WTC11 (cell line): ENCODE results near the gene HDAC7. TPM values are rescaled to one million over a fixed set of nuclear protein-coding genes. Genes with fewer than 3 reads are reported as not detected.
A peak's percentile ranks its signal among the peaks of the same experiment; 100 is the strongest.

ENCODE experiments used
- ATAC-seq: fragments of 200-7000 bp; cut with Tn5 transposase; 2 replicates; pipeline ENCODE4 v1.10.0; 2021; ENCODE audit warnings: mild to moderate bottlenecking, moderate library complexity
- CTCF ChIA-PET: fragments of 300-600 bp; sonication (Branson Sonifier 250); formaldehyde crosslinking; loops from one replicate; lab custom pipeline; 2021; ENCODE audit warnings: antibody characterized with exemption; lab: Charles Lee
- POLR2A ChIA-PET: fragments of 350-600 bp; sonication (Branson Sonifier 250); formaldehyde crosslinking; loops from one replicate; lab custom pipeline; 2021; ENCODE audit warnings: antibody characterized with exemption; lab: Charles Lee
- DNase-seq: peaks from one replicate; pipeline ENCODE4 v3.0.0; 2021; ENCODE audit warnings: low spot score
- H3K27ac Mint-ChIP-seq: 2 replicates; pipeline ENCODE4 v1.8.0; 2021; ENCODE audit warnings: mixed read lengths
- H3K27me3 Mint-ChIP-seq: 2 replicates; pipeline ENCODE4 v1.8.0; 2021; ENCODE audit warnings: low read depth, mild to moderate bottlenecking, moderate library complexity, mixed read lengths
- H3K36me3 Mint-ChIP-seq: 2 replicates; pipeline ENCODE4 v1.8.0; 2021; ENCODE audit warnings: mixed read lengths
- H3K4me1 Mint-ChIP-seq: 2 replicates; pipeline ENCODE4 v1.8.0; 2022; ENCODE audit warnings: mixed read lengths
- H3K4me3 Mint-ChIP-seq: 2 replicates; pipeline ENCODE4 v1.8.0; 2021; ENCODE audit warnings: mild to moderate bottlenecking, moderate library complexity, mixed read lengths
- H3K9me3 Mint-ChIP-seq: 2 replicates; pipeline ENCODE4 v1.8.0; 2021; ENCODE audit warnings: mixed read lengths
- CREB1 ChIP-seq: sonication (generic); formaldehyde crosslinking; IDR thresholded peaks from 2 replicates; pipeline ENCODE4 v1.8.0; 2023; ENCODE audit warnings: mild to moderate bottlenecking, missing genetic modification reagents
- CTCF ChIP-seq: fragments of 200-600 bp; IDR thresholded peaks from 2 replicates; pipeline ENCODE4 v1.8.0; 2022; ENCODE audit warnings: antibody characterized with exemption
- ERG ChIP-seq: fragments of 250-450 bp; sonication (Bioruptor Pico); IDR thresholded peaks from 2 replicates; pipeline ENCODE4 v1.8.0; 2021; ENCODE audit warnings: mild to moderate bottlenecking
- GTF2I ChIP-seq: fragments of 250-450 bp; sonication (Bioruptor Pico); conservative IDR thresholded peaks from 2 replicates; pipeline ENCODE4 v1.4.0; 2021; ENCODE audit warnings: mild to moderate bottlenecking
- IRF2 ChIP-seq: sonication (generic); formaldehyde crosslinking; IDR thresholded peaks from 2 replicates; pipeline ENCODE4 v1.8.0; 2022; ENCODE audit warnings: low read depth, missing genetic modification reagents, borderline replicate concordance
- JAZF1 ChIP-seq: fragments of 250-450 bp; sonication (Bioruptor Pico); IDR thresholded peaks from 2 replicates; pipeline ENCODE4 v1.9.0; 2021; ENCODE audit warnings: moderate library complexity, mild to moderate bottlenecking, inconsistent platforms
- KAT7 ChIP-seq: sonication (generic); formaldehyde crosslinking; IDR thresholded peaks from 2 replicates; pipeline ENCODE4 v1.8.1; 2023; ENCODE audit warnings: missing genetic modification reagents, mild to moderate bottlenecking, borderline replicate concordance
- MAX ChIP-seq: sonication (generic); formaldehyde crosslinking; IDR thresholded peaks from 2 replicates; pipeline ENCODE4 v1.8.0; 2022; ENCODE audit warnings: mild to moderate bottlenecking, missing genetic modification reagents
- MLX ChIP-seq: sonication (generic); formaldehyde crosslinking; IDR thresholded peaks from 2 replicates; pipeline ENCODE4 v1.8.1; 2023; ENCODE audit warnings: mild to moderate bottlenecking, missing genetic modification reagents, moderate library complexity
- MXD4 ChIP-seq: fragments of 250-450 bp; sonication (Bioruptor Pico); IDR thresholded peaks from 2 replicates; pipeline ENCODE4 v1.8.0; 2021; ENCODE audit warnings: mild to moderate bottlenecking, moderate library complexity, borderline replicate concordance
- MYBL2 ChIP-seq: sonication (generic); formaldehyde crosslinking; IDR thresholded peaks from 2 replicates; pipeline ENCODE4 v1.8.1; 2023; ENCODE audit warnings: mild to moderate bottlenecking, moderate library complexity, missing genetic modification reagents
- NFATC4 ChIP-seq: fragments of 250-450 bp; sonication (Bioruptor Pico); IDR thresholded peaks from 2 replicates; pipeline ENCODE4 v1.9.0; 2021; ENCODE audit warnings: mild to moderate bottlenecking
- USF1 ChIP-seq: sonication (generic); formaldehyde crosslinking; IDR thresholded peaks from 2 replicates; pipeline ENCODE4 v1.8.0; 2022; ENCODE audit warnings: mild to moderate bottlenecking, missing genetic modification reagents
- USF2 ChIP-seq: sonication (generic); formaldehyde crosslinking; IDR thresholded peaks from 2 replicates; pipeline ENCODE4 v1.8.1; 2023; ENCODE audit warnings: mild to moderate bottlenecking, missing genetic modification reagents, moderate library complexity
- ZMAT4 ChIP-seq: fragments of 250-450 bp; sonication (Bioruptor Pico); IDR thresholded peaks from 2 replicates; pipeline ENCODE4 v1.9.0; 2021; ENCODE audit warnings: mild to moderate bottlenecking
- ZNF138 ChIP-seq: sonication (generic); formaldehyde crosslinking; conservative IDR thresholded peaks from 2 replicates; pipeline ENCODE4 v1.8.1; 2022; ENCODE audit warnings: mild to moderate bottlenecking, moderate library complexity, missing genetic modification reagents
- ZNF317 ChIP-seq: sonication (generic); formaldehyde crosslinking; IDR thresholded peaks from 2 replicates; pipeline ENCODE4 v1.8.1; 2023; ENCODE audit warnings: low read depth, mild to moderate bottlenecking, moderate library complexity, missing genetic modification reagents, borderline replicate concordance
- ZNF425 ChIP-seq: fragments of 250-450 bp; sonication (Bioruptor Pico); conservative IDR thresholded peaks from 2 replicates; pipeline ENCODE4 v1.9.0; 2021; ENCODE audit warnings: mild to moderate bottlenecking
- total RNA-seq: library from RNA; stranded (reverse); gene quantifications from 3 replicates; pipeline ENCODE4 v1.2.3, GENCODE V29; 2021

HDAC7 gene
- total RNA-seq, 1 experiment from 2014 or later, result 111 TPM

- no peak for TF ChIP-seq KAT7
- TF ChIP-seq JAZF1 (CRISPR knock-in tag), result no peak
- no peak for TF ChIP-seq GTF2I (CRISPR knock-in tag)
- TF ChIP-seq MYBL2, result no peak
Measured at GRCh38 chr12:47825173-47825639, 5.5 kb upstream of the HDAC7 start (continued).

- no peaks in the 10 kb centered on the region for H3K36me3 Mint-ChIP-seq
- 0 out of 2 replicates have a peak overlapping the region, but pooled peaks have one; percentile 17 for H3K27ac Mint-ChIP-seq
- DNase-seq (no peak), ATAC-seq (no peak)
- no peaks in the 10 kb centered on the region for H3K9me3 Mint-ChIP-seq
- POLR2A ChIA-PET, result no interaction called here
- CTCF ChIA-PET, result interaction anchor here (0.5 to 7.2 kb wide), 4 partner anchors 13 to 56 kb away, joined by 3 to 111 read pairs (median 4); no protein-coding TSS in a partner anchor
- H3K4me1 Mint-ChIP-seq, result peaks cover 59% of the 10 kb centered on the region
- no peak overlapping the region for H3K4me3 Mint-ChIP-seq
- TF ChIP-seq NFATC4 (CRISPR knock-in tag) (no peak), CREB1 (no peak), MYBL2 (no peak)
- peaks cover 12% of the 10 kb centered on the region for H3K27me3 Mint-ChIP-seq
Measured at GRCh38 chr12:47824635-47825034, 4.9 kb upstream of the HDAC7 start.

- ATAC-seq, result no peak
- H3K27me3 Mint-ChIP-seq, result peaks cover 12% of the 10 kb centered on the region
- POLR2A ChIA-PET, result no interaction called here
- H3K36me3 Mint-ChIP-seq, result no peaks in the 10 kb centered on the region
- H3K9me3 Mint-ChIP-seq, result no peaks in the 10 kb centered on the region
- no peak for DNase-seq
- no peak overlapping the region for H3K27ac Mint-ChIP-seq
- H3K4me3 Mint-ChIP-seq, result no peak overlapping the region
- CTCF ChIA-PET, result interaction anchor here (0.5 to 7.2 kb wide), 4 partner anchors 14 to 55 kb away, joined by 3 to 111 read pairs (median 4); no protein-coding TSS in a partner anchor
- H3K4me1 Mint-ChIP-seq, result peaks cover 55% of the 10 kb centered on the region
- TF ChIP-seq ZNF317 (CRISPR knock-in tag), result no peak
- TF ChIP-seq ZNF425 (CRISPR knock-in tag), result no peak
- no peak for TF ChIP-seq IRF2 (CRISPR knock-in tag)
- no peak for TF ChIP-seq ZMAT4 (CRISPR knock-in tag)
- no peak for TF ChIP-seq MAX (CRISPR knock-in tag)
- TF ChIP-seq ERG, result no peak
- TF ChIP-seq ZNF138 (CRISPR knock-in tag), result no peak
- TF ChIP-seq USF2, result no peak
Measured at GRCh38 chr12:47824198-47824597, 4.5 kb upstream of the HDAC7 start.

- ChIA-PET POLR2A (no interaction called here), CTCF (interaction anchor here (1.0 to 7.2 kb wide), 4 partner anchors 14 to 55 kb away, joined by 3 to 111 read pairs (median 4); no protein-coding TSS in a partner anchor)
- ATAC-seq (no peak), DNase-seq (no peak)
- no peak overlapping the region for H3K4me3 Mint-ChIP-seq
- H3K36me3 Mint-ChIP-seq, result no peaks in the 10 kb centered on the region
- no peak overlapping the region for H3K27ac Mint-ChIP-seq
- H3K9me3 Mint-ChIP-seq, result no peaks in the 10 kb centered on the region
- peaks cover 12% of the 10 kb centered on the region for H3K27me3 Mint-ChIP-seq
- H3K4me1 Mint-ChIP-seq, result peaks cover 51% of the 10 kb centered on the region
- TF ChIP-seq CTCF, result no peak
- TF ChIP-seq USF1, result no peak
- TF ChIP-seq MLX (CRISPR knock-in tag), result no peak
- no peak for TF ChIP-seq MXD4 (CRISPR knock-in tag)
Measured at GRCh38 chr12:47823422-47824086, 3.9 kb upstream of the HDAC7 start.
